A673 (cell line): ENCODE measurements around the gene CDC42BPB. TPM values are rescaled to one million over a fixed set of nuclear protein-coding genes. Genes with fewer than 3 reads are reported as not detected.

Experiments used
- BruUV-seq: library from RNA; stranded (reverse); fragments of 400-500 nt; replicated peaks from 2 replicates; lab custom pipeline; 2021; lab: Mats Ljungman, UMichigan
- CTCF ChIA-PET: fragments of 300-600 bp; sonication (Branson Sonifier 250); formaldehyde crosslinking; loops from one replicate; lab custom pipeline; 2022; ENCODE audit warnings: antibody characterized with exemption; lab: Charles Lee
- POLR2A ChIA-PET: fragments of 300-600 bp; sonication (Branson Sonifier 250); formaldehyde crosslinking; loops from one replicate; lab custom pipeline; 2022; ENCODE audit warnings: antibody characterized with exemption; ENCODE audit not compliant: low non-redundant PET; lab: Charles Lee
- DNase-seq: peaks from one replicate; pipeline ENCODE4 v3.0.0-alpha.2; 2015; ENCODE audit warnings: low spot score
- H3K27ac ChIP-seq: fragments of 200-600 bp; sonication (generic); 2 replicates; pipeline ENCODE4 v1.5.1; 2016; ENCODE audit warnings: mixed run types, low read depth, mild to moderate bottlenecking, mixed read lengths, antibody characterized with exemption, low read length; ENCODE audit not compliant: poor library complexity, severe bottlenecking
- H3K27me3 ChIP-seq: fragments of 200-600 bp; sonication (generic); replicated peaks from 2 replicates; pipeline ENCODE4 v1.6.1; 2017; ENCODE audit warnings: mixed run types, low read depth, mild to moderate bottlenecking, mixed read lengths, antibody characterized with exemption, low read length; ENCODE audit not compliant: insufficient read depth, poor library complexity
- H3K36me3 ChIP-seq: fragments of 200-600 bp; sonication (generic); 2 replicates; pipeline ENCODE4 v1.6.1; 2016; ENCODE audit warnings: mixed run types, mild to moderate bottlenecking, mixed read lengths, antibody characterized with exemption, low read length; ENCODE audit not compliant: insufficient read depth, poor library complexity, severe bottlenecking
- H3K4me1 ChIP-seq: fragments of 200-600 bp; sonication (generic); 2 replicates; pipeline ENCODE4 v1.6.1; 2017; ENCODE audit warnings: mixed run types, mild to moderate bottlenecking, mixed read lengths, antibody characterized with exemption, low read length; ENCODE audit not compliant: insufficient read depth, poor library complexity, severe bottlenecking
- H3K4me3 ChIP-seq: fragments of 200-600 bp; sonication (generic); 2 replicates; pipeline ENCODE4 v1.5.1; 2016; ENCODE audit warnings: low read depth, mixed run types, mild to moderate bottlenecking, mixed read lengths, low read length; ENCODE audit not compliant: poor library complexity, severe bottlenecking
- H3K9me3 ChIP-seq: fragments of 200-600 bp; sonication (generic); 2 replicates; pipeline ENCODE4 v1.6.1; 2016; ENCODE audit warnings: mixed run types, low read depth, mild to moderate bottlenecking, mixed read lengths, antibody characterized with exemption, low read length; ENCODE audit not compliant: poor library complexity, severe bottlenecking
- CTCF ChIP-seq: fragments of 300-800, 200-600 bp; sonication (generic); conservative IDR thresholded peaks from 2 replicates; pipeline ENCODE4 v1.5.1; 2017; ENCODE audit warnings: low read depth, mild to moderate bottlenecking, antibody characterized with exemption, low read length, moderate library complexity, mixed read lengths
- EZH2 ChIP-seq: fragments of 200-600 bp; sonication (generic); IDR thresholded peaks from 2 replicates; pipeline ENCODE4 v1.6.1; 2017; ENCODE audit warnings: borderline replicate concordance, low read depth, mild to moderate bottlenecking, mixed read lengths, antibody characterized with exemption, low read length; ENCODE audit not compliant: poor library complexity, severe bottlenecking
- intact Hi-C: fragments of 100-400 bp; cut with micrococcal nuclease; formaldehyde crosslinking; loops from one replicate; pipeline ENCODE4 v1.10.0; 2022; ENCODE audit not compliant: unreplicated experiment
- total RNA-seq: library from RNA; stranded (reverse); gene quantifications from 2 replicates; pipeline ENCODE4 v1.2.3, GENCODE V29; 2021

CDC42BPB gene
- total RNA-seq, 1 experiment from 2014 or later, result 103 TPM

- no TSS peak for BruUV-seq
- POLR2A ChIA-PET, result no interaction called here
- Histone ChIP-seq H3K4me3 (no peak overlapping the region), H3K27ac (no peak overlapping the region), H3K9me3 (no peaks in the 10 kb centered on the region), H3K27me3 (no peaks in the 10 kb centered on the region), H3K36me3 (no peaks in the 10 kb centered on the region), H3K4me1 (peaks cover 3% of the 10 kb centered on the region)
- TF ChIP-seq CTCF (no peak), EZH2 (no peak)
- CTCF ChIA-PET, result no interaction called here
- no peak for DNase-seq
- intact Hi-C loops, result no loop called here
Measured at GRCh38 chr14:103088921-103089320, 31.6 kb upstream of the CDC42BPB start.

- Histone ChIP-seq H3K4me3 (no peak overlapping the region), H3K4me1 (peaks cover 3% of the 10 kb centered on the region), H3K9me3 (no peaks in the 10 kb centered on the region), H3K36me3 (no peaks in the 10 kb centered on the region), H3K27ac (no peak overlapping the region), H3K27me3 (no peaks in the 10 kb centered on the region)
- no peak for DNase-seq
- TF ChIP-seq CTCF, result no peak
- TF ChIP-seq EZH2, result no peak
- intact Hi-C loops, result no loop called here
- ChIA-PET POLR2A (no interaction called here), CTCF (interaction anchor here (0.7 kb wide), 1 partner anchor 17 kb away, joined by 4 read pairs; no protein-coding TSS in a partner anchor)
- no TSS peak for BruUV-seq
Measured at GRCh38 chr14:103087343-103087835, 30.0 kb upstream of the CDC42BPB start.

- Histone ChIP-seq H3K27me3 (no peaks in the 10 kb centered on the region), H3K27ac (no peak overlapping the region), H3K36me3 (no peaks in the 10 kb centered on the region), H3K9me3 (no peaks in the 10 kb centered on the region), H3K4me1 (peaks cover 3% of the 10 kb centered on the region), H3K4me3 (no peak overlapping the region)
- BruUV-seq, result no TSS peak
- ChIA-PET POLR2A (no interaction called here), CTCF (interaction anchor here (0.6 to 0.7 kb wide), 2 partner anchors 13 to 18 kb away, joined by 4 read pairs; no protein-coding TSS in a partner anchor)
- DNase-seq, result no peak
- intact Hi-C loops, result no loop called here
- no peak for TF ChIP-seq EZH2
- TF ChIP-seq CTCF, result no peak
Measured at GRCh38 chr14:103086771-103087342, 29.5 kb upstream of the CDC42BPB start.
